Epithelial cell of esophagus (primary cell): Measurements from ENCODE around the gene TSHZ2.

Source experiments
- DNase-seq: peaks from one replicate; pipeline ENCODE4 v3.0.0; 2010; ENCODE audit warnings: low read depth
- H3K4me3 ChIP-seq: 2 replicates; pipeline ENCODE4 v1.5.1; 2011; ENCODE audit warnings: mild to moderate bottlenecking, low read length, control low read depth
- CTCF ChIP-seq: IDR thresholded peaks from 2 replicates; pipeline ENCODE4 v1.5.1; 2011; ENCODE audit warnings: low read depth, mild to moderate bottlenecking, low read length, control low read depth, inconsistent platforms; ENCODE audit not compliant: insufficient read depth; ENCODE audit errors: missing control alignments

Gene TSHZ2

GRCh38 chr20:53421343-53421742 is 449.2 kb downstream of the TSHZ2 start:
- no peak overlapping the region for H3K4me3 ChIP-seq
- no peak for DNase-seq
- no peak for TF ChIP-seq CTCF

GRCh38 chr20:53422039-53422438 is 449.9 kb downstream of the TSHZ2 start:
- no peak for DNase-seq
- TF ChIP-seq CTCF = no peak
- no peak overlapping the region for H3K4me3 ChIP-seq

GRCh38 chr20:53423587-53424146 is 451.5 kb downstream of the TSHZ2 start:
- H3K4me3 ChIP-seq = no peak overlapping the region
- no peak for TF ChIP-seq CTCF
- DNase-seq = no peak

GRCh38 chr20:53425481-53425880 is 453.3 kb downstream of the TSHZ2 start:
- TF ChIP-seq CTCF = no peak
- no peak overlapping the region for H3K4me3 ChIP-seq

GRCh38 chr20:53425941-53426340 is 453.8 kb downstream of the TSHZ2 start:
- no peak for TF ChIP-seq CTCF
- no peak overlapping the region for H3K4me3 ChIP-seq
- DNase-seq = no peak

More at GRCh38 chr20:53425481-53425880, 453.3 kb downstream of the TSHZ2 start:
- DNase-seq = no peak

- H3K4me3 ChIP-seq = no peak overlapping the region
- no peak for DNase-seq
- no peak for TF ChIP-seq CTCF
Observed at GRCh38 chr20:53426766-53427312, 454.7 kb downstream of the TSHZ2 start.

GRCh38 chr20:53427951-53428350 is 455.8 kb downstream of the TSHZ2 start:
- DNase-seq = no peak
- TF ChIP-seq CTCF = no peak
- H3K4me3 ChIP-seq = no peak overlapping the region
